Stimulated activated CD8-positive, alpha-beta memory T cell treated with anti-CD3 and anti-CD28 coated beads, Interleukin-4, amount 100 ng/mL, for 4 hours (primary cell): ENCODE measurements around the gene NUDT4.
"Not testable (repeated sequence)": the region's sequence is repeated elsewhere in the genome, so short reads cannot be mapped to it uniquely, and the experiment has no call there.

Experiments used
- DNase-seq, 2 donors: peaks; one replicate each; pipeline ENCODE4 v3.0.0-alpha.2; 2020; ENCODE audit warnings: low read depth in 2 of 2, low spot score in 1 of 2

Gene NUDT4

DNA sequence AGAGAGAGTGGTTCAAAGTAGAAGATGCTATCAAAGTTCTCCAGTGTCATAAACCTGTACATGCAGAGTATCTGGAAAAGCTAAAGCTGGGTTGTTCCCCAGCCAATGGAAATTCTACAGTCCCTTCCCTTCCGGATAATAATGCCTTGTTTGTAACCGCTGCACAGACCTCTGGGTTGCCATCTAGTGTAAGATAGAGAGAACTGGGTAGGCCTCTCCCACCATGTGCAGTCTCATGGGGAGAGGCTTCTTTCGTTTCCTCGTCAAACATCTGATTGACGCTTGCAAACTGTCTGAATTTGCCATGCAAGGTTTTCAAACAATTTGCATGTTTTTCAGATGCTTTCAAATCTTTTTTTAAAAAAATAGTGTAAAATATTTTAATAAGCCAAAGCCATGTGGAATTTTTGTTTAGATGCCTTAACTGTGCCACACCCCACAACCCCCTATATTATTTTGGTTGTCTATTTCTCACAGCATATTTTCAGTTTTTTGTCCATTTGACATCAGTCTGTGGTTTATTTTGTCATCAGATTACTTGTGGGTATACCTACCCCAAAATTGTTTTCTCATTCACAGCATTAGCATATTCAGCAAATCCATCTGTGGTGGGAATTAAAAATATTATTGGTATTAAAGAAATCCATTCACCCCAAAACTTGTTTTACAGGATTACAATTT lies 21.6 kb downstream of the NUDT4 start:
- DNase-seq = not testable (repeated sequence)

DNA sequence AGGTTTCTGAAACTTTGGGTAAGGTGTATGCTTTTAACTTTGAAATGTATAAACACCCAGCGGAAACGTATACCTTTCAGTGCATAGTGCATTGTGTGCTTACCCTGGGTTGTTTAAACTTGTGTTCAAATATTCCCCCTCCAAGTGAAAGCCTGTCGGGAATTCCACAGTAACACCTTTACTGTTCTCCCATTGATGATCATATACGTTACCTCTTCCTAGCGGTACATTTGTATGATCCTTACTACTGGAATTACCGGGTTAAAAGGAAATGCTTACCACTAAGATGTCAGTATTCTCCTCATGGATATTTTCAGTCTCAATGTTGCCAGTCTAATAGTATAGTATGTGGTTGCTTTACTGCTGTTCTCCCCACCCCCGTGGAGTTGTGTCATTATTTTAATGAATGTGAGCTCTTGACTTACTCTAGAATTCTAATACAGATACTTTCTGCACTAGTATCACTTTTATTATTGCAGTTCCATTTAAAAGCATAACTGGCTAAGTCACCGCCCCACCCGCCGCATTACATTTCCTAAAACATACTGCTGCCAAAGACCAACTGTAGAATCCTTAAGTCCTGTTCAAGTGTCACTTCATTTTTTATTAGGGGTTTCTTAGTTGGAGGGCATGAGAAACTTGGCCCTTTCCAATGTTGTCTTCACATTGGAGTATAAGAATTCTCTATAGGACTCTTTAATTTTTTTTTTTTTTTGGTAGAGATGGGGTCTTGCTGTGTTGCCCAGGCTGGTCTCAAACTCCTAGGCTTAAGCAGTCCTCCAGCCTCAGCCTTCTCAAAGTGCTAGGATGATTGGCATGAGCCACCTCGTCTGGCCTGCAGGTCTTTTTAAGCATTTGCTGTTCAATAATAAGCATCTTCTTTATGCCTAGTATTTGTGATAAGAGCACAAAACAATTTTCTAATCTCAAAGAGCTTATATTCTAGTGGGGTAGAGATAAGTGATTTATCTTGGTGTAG lies 24.9 kb downstream of the NUDT4 start:
- DNase-seq = no peak

DNA sequence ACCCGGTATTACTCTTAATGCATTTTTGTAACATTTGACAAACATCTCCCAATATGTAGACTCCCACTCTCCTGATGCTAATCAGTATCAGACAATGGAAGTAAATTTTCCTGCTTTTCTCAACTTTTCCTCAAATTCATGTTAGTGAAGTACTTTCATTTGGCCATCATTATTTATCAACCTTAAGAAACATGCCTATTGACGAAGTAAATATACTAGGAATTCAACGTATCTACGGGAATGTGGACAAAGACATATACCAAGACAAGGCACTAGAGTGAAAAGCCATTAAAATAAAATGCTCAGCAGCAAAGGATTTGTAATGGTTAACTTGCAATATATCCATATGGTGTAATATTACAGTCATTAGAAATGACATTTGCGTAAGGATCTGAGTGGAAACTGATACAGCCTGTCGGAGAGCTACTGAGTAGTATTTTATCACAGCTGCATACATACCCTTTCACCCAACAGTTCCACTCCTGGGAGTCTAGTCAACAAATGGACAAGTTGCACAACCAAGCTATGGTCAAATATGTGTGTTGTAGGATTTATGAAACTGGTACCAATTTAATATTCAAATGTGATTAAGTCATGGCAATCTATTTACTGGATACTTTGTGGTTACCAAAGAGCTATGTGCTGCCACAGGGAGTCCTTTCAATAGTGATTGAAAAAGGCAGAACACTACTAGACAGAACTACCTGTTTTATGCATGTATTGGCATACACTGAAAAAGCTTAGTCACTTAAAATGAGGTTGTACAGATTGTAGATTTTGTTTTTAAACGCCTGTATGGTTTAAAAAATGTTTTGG lies 26.5 kb downstream of the NUDT4 start:
- DNase-seq = no peak

DNA sequence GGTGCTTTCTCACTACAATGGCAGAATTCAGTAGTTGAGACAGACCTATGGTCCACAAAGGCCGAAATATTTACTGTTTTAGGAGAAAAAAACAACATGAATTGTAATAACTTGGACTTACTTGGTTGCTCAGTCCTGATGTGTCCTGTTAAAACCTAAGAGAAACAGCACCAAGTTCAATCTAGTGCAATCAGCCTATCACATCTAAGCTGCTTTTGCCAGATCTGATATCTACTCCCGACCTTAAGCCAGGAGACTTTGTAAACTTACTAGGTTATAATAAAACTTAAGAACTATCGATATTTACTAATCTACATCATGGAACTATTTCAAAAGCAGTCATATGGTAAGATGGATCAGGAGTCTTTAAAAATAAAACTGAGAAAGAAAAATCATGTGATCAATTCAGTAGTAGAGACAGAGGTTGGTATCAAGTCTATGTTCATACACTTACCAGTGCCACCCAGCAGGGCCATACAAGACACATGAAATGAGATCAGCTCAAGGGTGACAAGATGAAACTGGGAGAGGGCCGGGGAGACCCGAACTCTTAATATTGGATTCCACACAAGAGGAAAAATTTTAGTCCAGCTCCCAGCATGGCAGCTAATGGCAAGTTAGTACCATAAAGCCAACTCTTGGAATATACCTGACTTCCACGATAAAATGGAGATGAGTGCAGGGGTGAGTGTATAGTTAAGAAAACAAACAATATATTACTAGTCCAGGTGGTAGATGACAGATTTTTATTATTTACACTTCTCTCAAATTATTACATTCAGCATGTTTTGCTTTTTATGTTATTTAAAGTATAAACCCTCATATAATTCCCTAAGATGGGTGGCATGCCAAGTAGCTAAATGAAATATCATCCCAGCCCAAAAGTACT lies 27.5 kb downstream of the NUDT4 start:
- DNase-seq = no peak

DNA sequence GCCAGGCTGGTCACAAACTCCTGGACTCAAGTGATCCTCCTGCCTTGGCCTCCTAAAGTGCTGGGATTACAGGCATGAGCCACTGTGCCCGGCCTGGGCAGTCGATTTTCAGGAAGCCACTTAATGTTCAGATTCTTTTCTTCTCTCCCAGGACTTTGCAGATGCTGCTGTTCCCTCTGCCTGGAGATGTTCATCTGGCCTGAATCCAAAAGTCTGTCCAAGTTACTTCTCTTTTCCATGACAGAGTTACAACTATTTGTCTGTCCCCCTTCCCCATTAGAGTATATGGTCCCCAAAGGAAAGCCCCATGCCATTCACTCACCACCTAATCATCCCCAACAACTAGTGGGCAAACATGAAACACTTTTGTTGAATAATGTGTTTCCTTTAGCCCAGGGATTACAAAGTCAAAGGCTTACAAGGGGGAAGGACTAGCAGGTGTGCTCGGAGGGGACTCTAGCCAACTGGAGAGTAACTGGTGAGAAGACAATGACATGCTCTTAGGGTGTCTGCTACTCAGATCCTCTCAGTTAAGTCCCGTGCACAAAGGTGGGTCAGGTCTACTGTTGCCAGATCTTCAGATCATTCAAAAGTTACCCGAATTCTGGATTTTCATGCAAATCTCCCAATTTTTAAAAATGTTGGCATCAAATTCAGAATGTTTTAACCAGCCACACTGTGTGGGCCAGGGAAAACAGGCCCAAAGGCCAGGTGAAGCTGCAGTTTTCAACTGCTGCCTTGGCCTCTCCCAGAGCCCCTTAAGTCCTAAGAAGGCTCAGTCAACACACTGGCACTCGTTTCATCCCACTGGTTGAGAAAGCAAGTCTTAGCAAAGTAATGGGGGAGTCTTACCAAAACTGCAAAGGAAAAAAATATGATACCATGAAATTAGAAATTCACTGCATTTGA lies 29.6 kb downstream of the NUDT4 start:
- no peak for DNase-seq

DNA sequence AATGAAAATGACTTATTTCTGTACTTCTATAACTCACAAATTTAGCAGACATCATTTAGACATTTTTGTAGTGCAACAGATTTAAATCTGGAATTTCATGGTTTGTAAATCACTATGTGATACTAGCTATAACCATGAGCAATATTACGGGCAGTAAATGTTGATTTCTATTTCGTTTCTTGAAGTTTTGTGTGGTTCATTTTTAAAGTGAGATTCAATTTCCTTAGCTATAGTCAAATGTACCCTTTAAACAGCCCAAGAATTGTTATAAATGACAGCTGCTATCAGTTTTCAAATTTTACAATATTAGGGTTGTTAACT lies 30.2 kb downstream of the NUDT4 start:
- no peak for DNase-seq

DNA sequence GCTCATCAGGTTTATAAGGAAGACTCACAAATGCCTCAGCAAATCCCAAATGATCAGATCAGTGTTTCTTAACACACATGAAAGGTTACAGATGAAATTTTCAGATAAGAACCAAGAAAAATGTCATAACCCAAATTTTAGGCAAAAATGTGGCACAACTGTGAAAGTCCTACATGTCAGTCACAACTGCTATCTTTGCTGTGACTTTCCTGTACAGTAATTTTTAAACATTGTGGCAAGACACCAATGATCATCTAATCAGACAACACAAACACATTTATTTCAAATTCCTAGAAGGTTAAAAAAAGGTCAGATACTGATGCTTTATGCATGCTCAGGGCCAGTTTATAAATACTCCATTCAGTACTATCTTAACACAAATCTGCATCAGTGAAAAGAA lies 31.1 kb downstream of the NUDT4 start:
- DNase-seq = no peak

DNA sequence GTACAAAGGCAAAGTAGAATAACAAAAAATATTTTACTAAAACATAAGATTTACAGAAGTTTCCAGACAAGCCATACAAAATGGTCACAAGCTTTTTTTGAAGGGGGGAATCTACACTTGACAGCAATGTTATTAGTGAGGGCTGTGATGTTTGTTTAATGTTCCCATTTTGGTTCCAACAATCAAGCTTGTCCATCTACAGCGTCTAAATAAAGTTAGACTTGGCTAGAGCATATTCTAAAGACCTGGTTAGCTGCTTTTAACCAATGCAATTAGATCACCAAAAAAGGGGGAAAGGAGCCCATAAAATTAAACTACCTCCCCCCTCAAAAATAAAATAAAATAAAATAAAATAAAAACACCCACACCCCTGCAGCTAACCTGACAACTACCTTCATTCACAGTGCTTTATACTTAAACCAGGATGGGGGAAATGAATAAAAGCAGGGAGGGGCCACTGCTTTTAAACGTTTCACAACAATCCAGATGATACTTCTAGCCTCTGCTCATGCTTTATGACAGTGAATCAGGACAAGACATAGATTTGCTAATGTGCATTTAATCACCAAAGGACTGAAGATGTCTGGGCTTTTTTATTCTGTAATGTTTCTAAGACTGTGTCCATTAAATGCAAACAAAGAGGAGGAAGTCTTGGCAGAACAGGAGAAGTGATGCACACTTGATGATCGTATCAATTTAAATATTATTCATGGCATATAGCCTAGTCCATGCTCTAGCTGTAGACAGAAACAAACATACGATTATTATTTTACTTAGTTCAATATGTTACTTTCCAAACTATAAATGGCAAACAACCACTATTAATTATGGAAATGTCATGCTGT lies 31.8 kb downstream of the NUDT4 start:
- not testable (repeated sequence) for DNase-seq

DNA sequence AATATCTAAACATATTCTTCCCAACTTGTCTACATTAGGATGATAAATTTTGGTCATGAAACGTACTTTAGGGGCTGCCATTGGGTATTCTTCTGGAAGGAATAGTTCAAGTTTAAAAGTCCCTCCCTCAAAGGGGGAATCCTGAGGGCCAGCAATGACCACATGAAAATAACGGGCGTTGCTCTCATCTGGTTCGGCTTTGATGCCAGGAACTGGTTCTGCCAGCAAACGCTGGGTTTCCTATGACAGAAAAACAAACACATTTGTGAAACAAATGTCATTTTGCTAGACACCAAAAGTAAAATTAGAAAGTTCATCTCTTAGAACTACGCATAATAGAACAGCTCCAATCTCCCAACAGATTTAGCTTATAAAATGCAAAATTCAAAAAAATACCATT lies 33.3 kb downstream of the NUDT4 start:
- not testable (repeated sequence) for DNase-seq

DNA sequence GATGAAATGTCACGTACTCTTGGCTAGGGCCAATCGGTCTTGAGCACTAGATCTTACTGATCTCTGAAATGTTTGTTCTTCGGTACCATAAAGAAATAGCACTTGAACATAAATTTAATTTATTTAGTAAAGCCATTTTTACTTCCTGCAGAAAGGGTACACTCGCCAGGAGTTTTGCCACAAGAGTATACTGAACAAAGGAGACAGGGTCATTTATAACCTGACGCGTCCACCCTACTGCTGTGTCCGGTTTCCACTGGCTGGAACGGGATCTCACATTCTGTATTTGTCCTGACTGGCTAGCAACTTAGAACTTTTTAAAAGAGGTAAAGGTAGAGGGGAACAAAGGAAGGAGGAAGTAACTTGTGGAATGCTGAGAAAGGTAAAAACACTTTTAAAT lies 34.7 kb downstream of the NUDT4 start:
- not testable (repeated sequence) for DNase-seq

DNA sequence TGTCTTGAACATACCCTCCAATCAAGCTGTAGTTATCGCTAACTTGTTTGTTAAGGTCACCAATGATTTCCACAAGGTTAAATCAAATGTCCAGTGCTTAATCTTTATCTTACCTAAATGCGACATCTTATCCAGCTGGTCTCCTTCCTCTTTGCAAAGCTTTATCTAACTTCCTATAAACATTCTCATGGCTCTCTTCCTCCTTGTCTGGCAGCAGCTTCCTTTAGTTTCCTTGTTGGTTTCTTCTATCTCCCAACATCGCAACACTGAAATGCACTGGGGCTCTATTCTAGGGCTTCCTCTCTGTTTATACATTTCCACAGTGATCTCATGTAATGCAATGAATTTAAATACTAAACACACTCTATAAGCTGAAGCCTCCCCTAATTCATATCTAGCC lies 35.3 kb downstream of the NUDT4 start:
- DNase-seq = no peak

DNA sequence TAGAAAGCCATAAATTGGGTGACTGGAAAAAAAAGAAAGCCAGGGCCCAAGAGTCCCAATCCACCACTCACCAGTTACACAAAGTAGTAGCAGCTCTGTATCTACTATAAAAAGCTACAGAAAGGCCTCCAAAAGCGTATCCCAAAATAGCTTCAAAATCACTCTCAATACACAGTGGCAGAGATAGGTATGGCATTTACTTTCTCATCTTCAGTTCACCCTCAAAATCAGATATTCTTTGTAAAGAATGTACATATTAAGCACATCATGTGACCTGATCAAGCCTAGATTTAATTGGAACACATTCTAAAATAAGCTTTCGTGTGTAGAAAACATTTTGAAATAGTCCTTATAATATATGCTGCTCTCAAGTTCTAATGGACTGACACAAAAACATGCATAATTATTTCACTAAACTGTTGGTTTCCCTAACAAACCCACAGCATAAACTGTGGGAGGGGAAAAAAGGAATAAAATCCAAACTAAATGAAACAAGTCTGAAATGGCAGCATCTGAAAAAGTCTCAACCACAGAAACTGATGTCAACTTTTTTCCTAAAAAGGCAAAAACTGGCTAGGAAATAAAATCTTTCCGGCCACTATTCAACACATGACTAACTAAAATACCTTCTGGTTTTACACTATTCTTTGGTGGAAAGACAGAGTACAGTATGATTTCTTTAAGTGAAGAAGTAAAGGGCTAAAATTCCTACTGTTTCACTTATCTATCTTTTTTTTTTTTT lies 38.2 kb downstream of the NUDT4 start:
- no peak for DNase-seq

DNA sequence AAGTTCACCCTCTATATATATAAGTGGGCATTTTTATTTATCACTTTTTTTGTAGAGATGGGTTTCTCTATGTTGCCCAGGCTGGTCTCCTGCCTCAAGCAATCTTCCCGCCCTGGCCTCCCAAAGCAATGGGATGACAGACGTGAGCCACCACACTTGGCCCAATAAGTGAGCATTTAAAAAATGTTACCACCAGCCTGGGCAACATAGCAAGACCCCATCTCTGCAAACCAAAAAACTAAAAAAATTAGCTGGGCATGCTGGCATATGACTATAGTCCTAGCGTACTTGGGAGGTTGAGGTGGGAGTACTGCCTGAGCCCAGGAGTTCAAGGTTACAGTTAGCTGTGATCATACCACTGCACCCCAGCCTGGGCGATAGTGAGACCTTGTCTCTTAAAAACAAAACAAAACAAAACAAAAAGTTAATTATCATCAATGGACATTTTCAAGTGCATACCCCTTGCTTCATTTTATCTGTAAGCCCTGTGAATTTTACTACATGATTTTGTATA lies 40.3 kb downstream of the NUDT4 start:
- DNase-seq = no peak

DNA sequence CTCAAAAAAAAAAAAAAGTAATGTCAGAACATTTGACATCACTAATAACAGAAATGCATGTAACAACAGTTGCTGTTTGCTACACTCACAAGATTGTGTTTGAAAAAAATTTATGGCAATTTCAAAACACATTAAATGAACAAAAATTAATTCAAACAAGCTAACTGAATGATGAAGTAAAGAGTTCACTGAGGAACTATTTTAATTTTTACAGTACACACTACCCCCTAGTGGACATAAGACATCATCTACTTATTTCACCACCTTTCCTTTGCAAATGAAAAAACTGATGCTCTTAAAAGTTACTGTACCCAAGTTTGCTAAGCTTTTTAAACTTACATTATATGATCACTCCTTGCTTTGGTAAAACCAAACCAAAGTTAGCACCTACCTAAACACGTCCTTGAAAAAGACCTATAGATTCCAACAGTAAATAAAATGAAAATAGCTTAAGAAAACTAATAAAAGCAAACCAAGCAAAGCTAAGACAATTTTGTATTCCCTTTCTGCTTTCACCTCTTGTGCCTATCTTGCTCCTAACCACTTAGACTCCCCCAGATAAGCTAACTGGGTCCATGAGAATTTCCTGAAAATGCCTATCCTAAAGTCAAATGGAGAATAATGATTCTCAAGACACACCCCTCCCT lies 41.8 kb downstream of the NUDT4 start:
- no peak for DNase-seq

DNA sequence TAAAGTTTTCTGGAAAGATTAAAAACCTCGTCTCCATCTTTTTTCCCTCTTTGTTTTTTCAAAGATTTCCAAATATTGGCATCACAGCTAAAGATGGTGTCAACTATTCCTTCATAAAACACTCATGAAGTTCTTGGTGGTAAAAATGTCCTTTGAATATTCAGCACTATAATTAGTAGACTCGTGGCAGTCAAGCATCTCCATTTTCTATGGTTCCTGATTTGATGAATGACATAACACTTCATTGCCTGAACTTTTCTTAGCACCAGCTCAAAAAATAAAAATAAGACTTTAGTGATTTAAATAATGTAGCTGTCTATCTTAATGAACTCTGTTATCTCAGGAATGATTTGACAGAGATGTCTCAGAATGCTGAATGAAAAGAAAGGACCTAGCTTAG lies 44.3 kb downstream of the NUDT4 start:
- no peak for DNase-seq

DNA sequence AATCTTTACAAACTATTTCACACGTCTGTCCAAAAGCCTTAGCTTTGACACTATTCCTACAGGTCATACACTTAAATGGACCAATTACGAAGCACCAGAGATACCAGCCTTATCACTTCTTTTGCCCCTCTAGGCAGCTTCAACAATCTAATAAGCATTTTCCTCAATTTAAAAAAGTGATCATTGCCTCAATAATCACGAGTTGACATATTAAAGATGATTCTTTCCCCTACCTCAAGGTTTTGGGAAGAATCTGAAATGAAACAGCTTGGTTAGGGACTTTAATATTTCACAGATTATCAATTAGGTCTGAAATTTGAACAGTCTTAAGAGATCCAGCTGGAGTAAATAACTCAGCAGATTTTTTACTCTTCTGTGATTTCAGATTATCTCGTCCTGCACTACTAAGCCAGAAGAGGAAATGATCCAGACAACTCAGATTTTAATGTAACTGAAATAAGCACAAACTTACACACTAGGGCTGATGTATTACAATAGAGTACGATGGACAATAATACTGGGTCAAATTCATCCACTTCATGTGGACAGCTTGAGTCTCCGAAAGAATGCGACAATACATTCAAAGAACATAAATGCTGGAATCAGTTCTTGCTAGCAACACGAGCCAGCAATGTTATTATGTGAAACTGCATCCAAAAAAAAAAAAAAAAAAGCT lies 48.1 kb downstream of the NUDT4 start:
- no peak for DNase-seq

DNA sequence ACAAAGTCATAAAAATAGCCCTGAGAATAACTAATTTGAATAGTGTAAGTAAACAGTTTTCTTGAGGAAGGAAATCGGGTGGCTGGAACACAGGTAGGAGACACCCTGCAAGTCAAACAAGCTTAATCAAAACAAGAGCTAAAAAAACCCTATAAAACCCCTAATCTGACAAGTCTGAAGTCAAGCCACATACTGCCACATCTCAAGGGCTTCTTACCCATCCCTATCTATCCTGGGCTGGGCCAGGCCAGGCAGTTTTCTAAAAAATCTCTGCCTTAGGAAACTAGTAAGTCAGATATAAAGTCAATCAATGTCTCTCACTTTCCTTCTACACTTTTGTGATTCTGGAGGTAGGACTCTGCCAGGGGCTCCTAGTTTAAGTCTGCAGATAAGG lies 48.7 kb downstream of the NUDT4 start:
- no peak for DNase-seq
